NCI-H1436 treated with DMSO at 0.1 percent for 48 hours (cell line): ENCODE measurements around the gene WDFY4.
"Not testable (repeated sequence)": the region's sequence is repeated elsewhere in the genome, so short reads cannot be mapped to it uniquely, and the experiment has no call there.

Source experiments
- DNase-seq: peaks from one replicate; lab custom pipeline; 2025; lab: John Stamatoyannopoulos, UW

Gene WDFY4, protein sequence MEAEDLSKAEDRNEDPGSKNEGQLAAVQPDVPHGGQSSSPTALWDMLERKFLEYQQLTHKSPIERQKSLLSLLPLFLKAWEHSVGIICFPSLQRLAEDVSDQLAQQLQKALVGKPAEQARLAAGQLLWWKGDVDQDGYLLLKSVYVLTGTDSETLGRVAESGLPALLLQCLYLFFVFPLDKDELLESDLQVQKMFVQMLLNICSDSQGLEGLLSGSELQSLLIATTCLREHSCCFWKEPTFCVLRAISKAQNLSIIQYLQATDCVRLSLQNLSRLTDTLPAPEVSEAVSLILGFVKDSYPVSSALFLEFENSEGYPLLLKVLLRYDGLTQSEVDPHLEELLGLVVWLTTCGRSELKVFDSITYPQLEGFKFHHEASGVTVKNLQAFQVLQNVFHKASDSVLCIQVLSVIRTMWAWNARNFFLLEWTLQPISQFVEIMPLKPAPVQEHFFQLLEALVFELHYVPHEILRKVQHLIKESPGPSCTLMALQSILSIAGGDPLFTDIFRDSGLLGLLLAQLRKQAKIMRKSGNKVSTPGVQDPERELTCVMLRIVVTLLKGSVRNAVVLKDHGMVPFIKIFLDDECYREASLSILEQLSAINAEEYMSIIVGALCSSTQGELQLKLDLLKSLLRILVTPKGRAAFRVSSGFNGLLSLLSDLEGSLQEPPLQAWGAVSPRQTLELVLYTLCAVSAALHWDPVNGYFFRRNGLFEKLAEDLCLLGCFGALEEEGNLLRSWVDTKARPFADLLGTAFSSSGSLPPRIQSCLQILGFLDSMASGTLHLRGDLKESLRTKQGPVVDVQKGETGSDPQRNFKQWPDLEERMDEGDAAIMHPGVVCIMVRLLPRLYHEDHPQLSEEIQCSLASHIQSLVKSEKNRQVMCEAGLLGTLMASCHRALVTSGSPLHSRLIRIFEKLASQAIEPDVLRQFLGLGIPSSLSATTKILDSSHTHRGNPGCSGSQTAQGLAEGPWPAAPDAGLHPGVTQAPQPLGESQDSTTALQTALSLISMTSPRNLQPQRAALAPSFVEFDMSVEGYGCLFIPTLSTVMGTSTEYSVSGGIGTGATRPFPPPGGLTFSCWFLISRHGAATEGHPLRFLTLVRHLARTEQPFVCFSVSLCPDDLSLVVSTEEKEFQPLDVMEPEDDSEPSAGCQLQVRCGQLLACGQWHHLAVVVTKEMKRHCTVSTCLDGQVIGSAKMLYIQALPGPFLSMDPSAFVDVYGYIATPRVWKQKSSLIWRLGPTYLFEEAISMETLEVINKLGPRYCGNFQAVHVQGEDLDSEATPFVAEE (N-terminal part only)

DNA sequence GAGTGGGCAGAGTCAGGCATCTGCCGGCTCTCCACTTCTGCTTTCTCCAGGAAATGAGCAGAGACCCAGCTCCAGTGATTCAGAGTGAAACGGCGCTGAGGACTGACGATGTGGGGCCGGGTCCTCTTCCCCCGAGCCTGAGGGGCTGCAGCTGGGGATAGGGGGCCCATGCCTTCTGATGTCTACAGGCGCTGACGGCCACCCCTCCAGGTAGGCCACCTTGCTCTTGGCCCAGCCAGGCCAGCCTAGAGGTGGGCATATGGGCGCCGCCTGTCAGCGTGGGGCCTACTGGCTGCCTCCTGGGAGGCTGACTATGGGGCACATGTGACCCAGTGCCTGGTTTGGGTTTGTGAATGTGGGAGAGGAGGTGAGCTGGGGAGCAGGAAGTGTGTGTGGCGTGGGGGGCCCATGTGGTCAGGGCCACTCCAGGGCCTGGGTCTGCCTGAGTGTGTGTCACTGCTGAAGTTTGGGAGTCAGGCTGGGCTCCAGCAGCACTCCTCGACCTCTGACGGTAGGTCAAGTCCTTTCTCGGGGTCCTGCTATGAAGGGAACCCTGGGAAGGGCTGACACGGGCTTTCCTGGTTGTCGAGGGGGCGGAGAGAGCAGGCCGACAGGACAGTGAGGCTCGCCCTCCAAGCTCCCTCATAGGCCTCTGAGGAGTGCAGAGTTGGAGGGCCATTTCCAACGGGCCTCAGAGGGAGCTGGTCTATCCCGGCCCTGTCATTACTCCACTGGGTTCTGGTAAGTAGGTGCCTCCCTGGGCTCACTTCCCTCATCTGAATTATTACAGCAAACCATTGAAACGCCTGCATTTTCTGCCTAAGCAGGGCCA, at the start of gene WDFY4:
WDFY4 (plus strand) TSS at position 82 of the 832 bp plus-strand sequence. CDS start 24,860 bp downstream, outside the sequence.
- DNase-seq = no peak

- no peak for DNase-seq
Observed at GRCh38 chr10:48634984-48635557, 49.6 kb upstream of the WDFY4 start.

DNA sequence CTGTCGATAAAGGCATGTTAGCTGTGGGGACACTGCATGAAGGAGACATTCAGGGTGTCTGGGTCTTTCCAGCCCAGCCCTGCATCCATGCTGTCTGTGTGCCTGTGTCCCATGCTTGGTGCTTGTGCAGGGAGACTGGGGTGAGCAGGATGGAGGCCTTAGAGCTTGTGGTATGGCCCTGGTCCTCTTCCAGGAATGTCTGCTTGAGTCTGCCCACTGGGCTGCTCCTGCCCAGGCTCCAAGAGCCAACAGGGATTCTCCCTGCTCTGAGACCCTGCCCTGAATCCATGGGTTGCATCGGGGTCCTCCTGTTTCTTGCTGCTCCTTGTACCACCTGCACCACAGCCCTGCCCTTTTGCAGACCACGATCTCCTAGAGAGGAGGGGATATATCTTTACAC, 48.4 kb upstream of the WDFY4 start:
- DNase-seq = no peak

- no peak for DNase-seq
Observed at GRCh38 chr10:48636901-48637300, 47.8 kb upstream of the WDFY4 start.

DNA sequence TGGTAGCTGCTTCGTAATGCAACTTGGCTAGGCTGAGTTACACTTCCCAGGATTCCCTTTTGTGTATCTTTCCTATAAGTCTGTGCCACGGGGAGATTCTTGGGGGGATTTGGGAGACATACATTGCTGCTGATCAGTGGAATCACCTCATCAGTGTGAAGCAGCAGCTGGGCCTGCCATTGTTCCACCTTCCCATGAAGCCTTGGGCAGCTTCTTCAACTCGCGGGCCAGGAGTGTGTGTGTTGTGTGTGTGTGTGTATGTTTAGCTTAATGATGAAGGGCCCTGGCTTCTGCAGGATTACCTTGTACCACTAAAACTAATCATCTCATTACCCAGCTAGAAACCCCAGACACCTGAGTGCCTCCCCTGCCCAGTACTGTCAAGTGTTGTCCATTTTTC, 46.5 kb upstream of the WDFY4 start:
- no peak for DNase-seq

DNA sequence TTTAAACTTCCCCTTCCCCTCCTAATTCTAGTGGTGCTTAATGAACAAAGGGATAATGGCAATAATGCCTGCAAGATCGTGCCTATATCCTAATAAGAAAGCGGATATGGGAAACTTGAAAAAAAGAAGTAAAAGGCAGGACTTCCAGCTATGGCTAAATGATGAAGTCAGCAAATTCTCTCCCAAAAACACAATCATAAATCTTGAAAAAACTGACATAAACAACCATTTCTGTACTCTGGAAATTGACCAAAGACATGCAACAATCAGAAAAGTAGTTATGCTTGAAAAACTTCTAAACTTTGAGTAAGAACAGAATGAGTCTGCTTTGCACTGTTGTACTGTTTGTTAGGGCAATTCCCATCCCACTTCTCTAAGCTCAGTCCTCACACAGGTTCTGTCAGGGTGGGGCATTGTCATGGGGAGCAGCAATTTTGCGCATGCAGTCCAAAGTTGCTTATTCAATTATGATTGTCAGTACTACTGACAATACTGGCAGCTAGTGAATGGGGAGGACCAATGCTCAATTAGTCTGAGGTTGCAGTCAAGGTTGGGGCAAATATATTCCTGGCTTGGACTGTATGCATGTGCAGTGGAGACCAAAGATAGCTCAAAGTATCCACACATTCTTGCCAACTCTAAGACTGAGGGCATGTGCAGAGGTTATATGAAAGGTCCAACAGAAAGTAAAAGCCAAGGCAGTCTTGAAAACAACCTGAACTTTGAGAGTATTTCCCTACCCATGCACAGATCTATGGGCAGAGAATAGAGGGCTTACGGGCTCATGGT, 45.7 kb upstream of the WDFY4 start:
- DNase-seq = no peak

- no peak for DNase-seq
Observed at GRCh38 chr10:48639632-48640031, 45.0 kb upstream of the WDFY4 start.

DNA sequence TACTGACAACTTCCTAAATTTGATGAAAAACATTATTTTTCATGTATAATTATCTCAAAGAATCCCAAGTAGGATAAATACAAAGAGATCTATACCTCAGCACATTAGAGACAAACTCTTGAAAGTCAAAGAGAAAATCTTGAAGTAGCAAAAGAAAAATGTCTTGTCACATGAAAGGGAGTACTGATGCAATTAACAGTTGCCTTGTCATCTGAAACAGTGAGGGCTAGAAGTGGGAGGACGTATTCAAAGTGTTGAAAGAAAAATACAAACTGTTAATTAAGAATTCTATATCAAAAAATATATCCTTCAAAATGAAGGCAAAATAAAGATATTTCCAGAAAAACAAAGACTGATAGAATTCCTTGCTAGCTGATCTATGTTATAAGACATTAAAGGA, 44.3 kb upstream of the WDFY4 start:
- DNase-seq = no peak

DNA sequence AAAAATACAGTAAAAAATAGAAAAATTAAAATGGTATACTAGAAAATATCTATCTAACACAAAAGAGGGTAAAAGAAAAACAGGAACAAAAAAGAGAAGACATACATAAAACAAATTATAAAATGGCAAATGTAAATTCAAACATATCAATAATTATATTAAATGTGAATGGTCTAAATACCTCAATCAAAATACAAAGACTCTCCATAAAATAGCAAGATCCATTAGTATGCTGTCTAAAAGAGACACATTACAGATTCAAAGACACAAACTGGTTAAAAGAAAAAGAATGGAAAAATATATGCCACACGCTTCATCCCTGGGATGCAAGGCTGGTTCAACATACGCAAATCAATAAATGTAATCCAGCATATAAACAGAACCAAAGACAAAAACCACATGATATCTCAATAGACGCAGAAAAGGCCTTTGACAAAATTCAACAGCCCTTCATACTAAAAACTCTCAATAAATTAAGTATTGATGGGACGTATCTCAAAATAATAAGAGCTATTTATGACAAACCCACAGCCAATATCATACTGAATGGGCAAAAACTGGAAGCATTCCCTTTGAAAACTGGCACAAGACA, 43.5 kb upstream of the WDFY4 start:
- DNase-seq = not testable (repeated sequence)

DNA sequence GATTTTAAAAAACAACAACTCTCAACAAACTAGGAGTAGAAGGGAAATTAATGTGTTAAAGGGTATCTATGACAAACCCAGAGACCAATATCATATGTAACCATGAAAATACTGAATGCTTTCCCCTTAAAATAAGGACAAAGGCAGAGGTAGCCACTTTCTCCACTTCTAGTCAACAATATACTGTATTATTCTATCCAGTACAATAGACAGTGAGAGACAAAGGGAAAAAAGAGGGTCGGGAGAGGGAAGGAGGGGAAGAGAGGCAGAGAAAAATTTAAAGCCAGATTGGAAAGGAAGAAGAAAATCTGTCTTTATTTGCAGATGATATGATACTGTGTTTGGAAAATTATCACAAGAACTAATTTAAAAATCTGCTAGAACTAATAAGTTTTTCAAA, 39.1 kb upstream of the WDFY4 start:
- DNase-seq = no peak

DNA sequence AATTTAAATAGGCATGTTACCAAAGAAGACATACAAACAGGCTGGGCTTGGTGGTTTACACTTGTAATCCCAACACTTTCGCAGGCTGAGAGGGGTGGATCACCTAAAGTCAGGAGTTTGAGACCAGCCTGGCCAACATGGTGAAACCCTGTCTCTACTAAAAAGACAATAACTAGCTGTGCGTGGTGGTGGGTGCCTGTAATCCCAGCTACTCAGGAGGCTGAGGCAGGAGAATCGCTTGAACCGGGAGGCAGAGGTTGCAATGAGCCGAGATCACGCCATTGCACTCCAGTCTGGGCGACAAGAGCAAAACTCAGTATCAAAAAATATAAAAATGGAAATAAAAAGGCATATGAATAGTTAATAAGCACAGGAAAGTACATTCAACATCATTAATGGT, 37.6 kb upstream of the WDFY4 start:
- DNase-seq = not testable (repeated sequence)

DNA sequence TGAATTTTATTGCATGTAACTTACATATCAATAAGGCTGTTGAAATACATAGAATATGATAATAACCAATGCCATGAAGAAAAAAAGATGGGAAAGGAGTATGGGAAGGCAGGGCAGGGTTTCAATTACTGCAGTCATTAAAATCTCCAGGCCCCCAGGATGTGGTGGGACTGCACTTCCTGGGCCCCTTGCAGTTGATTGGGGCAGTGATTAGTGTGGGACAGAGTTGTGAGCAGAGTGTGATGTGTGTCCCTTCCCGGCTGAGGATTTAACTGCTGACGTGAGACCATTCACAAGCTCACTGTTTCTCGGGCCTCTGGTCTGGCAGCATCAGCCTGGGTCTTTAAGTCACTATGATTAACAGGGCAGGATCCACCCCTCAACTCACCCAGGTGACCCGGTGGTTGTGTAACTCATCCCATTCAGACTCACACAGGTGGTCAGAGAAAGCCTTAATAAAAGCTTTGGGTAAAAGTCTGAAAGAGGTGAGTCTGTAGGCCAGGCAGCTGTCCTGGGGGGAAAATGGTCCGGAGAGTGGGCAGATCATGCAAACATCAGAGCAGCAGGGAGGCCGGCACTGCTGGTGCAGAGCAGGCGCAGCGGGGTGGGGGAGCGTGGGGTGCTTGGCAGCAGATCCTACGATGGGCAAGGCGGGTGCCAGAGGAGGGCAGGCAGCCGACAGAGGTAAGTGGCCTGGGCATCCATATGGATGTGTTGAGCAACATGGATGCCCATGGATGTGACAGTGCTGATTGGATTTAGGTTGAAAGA, 36.3 kb upstream of the WDFY4 start:
- no peak for DNase-seq

DNA sequence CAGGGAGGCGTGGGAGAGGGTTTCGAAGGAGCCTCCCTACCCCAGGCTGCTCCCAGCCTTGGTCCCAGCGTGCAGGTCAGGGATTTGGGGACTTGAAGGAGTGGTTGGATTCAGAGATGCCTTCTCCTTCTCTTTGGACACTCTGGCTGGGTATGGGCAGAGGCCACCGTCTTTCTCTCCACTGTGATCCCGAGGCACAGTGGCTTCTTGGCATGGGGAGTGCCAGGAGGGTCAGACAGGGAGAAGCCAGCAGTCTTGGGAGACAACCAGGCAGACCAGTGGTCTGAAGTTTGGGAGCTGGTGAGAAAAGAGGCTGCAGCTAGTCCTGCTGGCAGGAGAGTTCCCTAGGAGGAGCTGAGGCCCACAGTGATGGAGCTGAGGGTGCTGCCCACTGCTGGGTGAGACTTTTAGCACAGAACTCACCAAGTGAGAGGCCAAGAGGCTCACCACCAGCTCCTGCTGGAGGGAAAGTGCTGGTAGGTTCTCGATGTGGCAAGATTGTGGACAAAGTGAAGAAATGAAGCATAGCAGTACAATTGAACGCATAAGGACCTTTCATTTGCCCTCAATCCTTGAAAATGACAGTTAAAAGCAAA, 35.2 kb upstream of the WDFY4 start:
- DNase-seq = no peak

- DNase-seq = no peak
Observed at GRCh38 chr10:48651293-48651692, 33.4 kb upstream of the WDFY4 start.

- DNase-seq = no peak
Observed at GRCh38 chr10:48651839-48652238, 32.8 kb upstream of the WDFY4 start.

- no peak for DNase-seq
Observed at GRCh38 chr10:48652344-48652743, 32.3 kb upstream of the WDFY4 start.

DNA sequence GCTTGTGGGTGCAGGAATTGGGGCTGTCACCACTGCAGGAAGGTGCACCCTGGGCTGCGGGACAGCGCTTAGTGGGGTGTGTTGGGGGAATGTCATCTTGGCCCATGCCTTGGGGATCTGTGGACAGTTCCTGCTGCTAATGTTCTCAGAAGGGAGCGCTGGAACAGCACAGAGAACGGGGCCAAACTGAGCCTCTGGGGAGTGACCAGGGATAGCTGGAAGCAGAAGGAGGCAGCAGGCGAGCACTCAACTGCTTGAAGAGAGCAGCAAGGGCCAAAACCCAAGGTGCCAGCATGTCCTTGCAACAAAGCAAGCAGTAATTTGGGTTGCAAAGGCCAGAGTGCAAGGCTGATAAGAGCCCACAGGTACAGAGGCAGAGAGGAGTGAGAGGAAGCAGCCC, 31.3 kb upstream of the WDFY4 start:
- no peak for DNase-seq

DNA sequence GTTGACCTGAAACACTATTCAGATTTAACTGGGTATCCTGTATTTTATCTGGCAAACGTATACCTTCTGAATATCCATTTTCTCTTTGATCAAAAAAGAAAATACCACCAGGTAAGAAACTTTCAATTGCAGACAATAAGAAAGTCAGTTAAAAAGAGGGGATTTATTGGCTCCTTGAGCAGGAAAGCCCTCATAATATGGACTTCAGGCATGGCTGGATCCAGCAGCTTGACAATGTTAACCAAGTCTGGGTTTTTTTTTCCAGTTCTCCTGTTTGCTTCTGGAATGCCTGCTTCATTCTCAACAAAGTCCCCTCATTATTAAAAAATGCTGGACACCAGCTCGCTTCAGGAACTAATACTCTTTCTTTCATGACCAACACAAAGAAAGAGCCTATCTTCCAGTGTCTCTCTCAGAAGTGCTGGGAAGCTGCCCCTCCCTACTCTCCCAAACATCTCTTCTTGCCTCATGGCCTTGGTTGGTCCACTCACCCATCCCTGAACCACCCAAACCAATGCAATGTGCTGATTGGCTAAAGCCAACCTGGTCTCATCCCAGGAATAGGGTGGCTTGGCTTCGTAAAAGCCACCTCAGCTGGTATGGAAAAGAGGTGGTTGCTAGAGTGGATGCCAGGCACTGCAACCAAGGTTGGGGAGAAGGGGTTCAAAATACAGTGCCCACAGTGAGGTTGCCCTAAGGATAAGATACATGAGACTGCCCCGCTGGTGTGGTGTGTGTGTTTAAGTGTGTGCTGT, 30.6 kb upstream of the WDFY4 start:
- no peak for DNase-seq
